ENCODE measurements around the gene CFAP58.

GRCh38 chr10:104447906-104448305, 94.3 kb downstream of the CFAP58 start:
- TF ChIP-seq POLR2AphosphoS5 (IDR thresholded peaks at IDR 0.05; ENCODE audit: low read depth, low read length) (no peak), TAF1 (IDR thresholded peaks at IDR 0.05; ENCODE audit: borderline replicate concordance, insufficient read depth, low read length) (no peak), FOXP2 (optimal IDR thresholded peaks at IDR 0.05; ENCODE audit: borderline replicate concordance, extremely low read depth, extremely low read length, insufficient read depth) (no peak), SIN3A (IDR thresholded peaks at IDR 0.05; ENCODE audit: borderline replicate concordance, insufficient read depth, low read length) (no peak)
- TF ChIP-seq, protein P1, sequence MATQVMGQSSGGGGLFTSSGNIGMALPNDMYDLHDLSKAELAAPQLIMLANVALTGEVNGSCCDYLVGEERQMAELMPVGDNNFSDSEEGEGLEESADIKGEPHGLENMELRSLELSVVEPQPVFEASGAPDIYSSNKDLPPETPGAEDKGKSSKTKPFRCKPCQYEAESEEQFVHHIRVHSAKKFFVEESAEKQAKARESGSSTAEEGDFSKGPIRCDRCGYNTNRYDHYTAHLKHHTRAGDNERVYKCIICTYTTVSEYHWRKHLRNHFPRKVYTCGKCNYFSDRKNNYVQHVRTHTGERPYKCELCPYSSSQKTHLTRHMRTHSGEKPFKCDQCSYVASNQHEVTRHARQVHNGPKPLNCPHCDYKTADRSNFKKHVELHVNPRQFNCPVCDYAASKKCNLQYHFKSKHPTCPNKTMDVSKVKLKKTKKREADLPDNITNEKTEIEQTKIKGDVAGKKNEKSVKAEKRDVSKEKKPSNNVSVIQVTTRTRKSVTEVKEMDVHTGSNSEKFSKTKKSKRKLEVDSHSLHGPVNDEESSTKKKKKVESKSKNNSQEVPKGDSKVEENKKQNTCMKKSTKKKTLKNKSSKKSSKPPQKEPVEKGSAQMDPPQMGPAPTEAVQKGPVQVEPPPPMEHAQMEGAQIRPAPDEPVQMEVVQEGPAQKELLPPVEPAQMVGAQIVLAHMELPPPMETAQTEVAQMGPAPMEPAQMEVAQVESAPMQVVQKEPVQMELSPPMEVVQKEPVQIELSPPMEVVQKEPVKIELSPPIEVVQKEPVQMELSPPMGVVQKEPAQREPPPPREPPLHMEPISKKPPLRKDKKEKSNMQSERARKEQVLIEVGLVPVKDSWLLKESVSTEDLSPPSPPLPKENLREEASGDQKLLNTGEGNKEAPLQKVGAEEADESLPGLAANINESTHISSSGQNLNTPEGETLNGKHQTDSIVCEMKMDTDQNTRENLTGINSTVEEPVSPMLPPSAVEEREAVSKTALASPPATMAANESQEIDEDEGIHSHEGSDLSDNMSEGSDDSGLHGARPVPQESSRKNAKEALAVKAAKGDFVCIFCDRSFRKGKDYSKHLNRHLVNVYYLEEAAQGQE (IDR thresholded peaks at IDR 0.05; ENCODE audit: insufficient read depth in 1 of 2, low read depth in 2 of 2, low read length in 2 of 2): no peak
